Ovary (tissue), 3 donors: ENCODE data around the gene FAF2.

ENCODE experiments used
- POLR2A ChIP-seq: fragments of 450-650 bp; IDR thresholded peaks from one replicate; pipeline ENCODE4 v1.6.1; 2017; ENCODE audit warnings: antibody characterized with exemption, mild to moderate bottlenecking, moderate library complexity
- TF ChIP-seq, protein P1 (sequence below), 3 donors: fragments of 450-650 bp in 2 of 3; fragments of 200-600 bp in 1 of 3; IDR thresholded peaks; one replicate each; pipeline versions ENCODE4 v1.5.1 to v1.8.0; 2016 to 2022; ENCODE audit warnings: antibody characterized with exemption in 3 of 3, mild to moderate bottlenecking in 1 of 3
- donor health status: DM: no; HTN: no; CAD: no.

DNA sequence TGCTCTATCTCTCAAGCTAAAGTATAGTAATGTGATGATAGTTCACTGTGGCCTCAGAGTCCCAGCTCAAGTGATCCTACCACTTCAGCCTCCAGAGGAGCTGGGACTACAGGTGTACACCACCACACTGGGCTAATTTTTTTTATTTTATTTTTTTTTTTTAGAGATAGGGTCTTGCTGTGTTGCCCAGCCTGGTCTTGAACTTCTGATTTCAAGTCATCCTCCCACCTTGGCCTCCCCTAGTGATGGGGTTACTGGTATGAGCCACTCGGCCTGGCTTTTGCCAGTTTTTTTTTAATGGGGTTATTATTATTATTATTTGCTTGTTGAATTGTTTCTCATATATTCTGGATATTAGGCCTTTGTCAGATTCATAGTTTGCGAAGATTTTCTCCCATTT, 13.2 kb downstream of the FAF2 start:
- TF ChIP-seq, protein P1, sequence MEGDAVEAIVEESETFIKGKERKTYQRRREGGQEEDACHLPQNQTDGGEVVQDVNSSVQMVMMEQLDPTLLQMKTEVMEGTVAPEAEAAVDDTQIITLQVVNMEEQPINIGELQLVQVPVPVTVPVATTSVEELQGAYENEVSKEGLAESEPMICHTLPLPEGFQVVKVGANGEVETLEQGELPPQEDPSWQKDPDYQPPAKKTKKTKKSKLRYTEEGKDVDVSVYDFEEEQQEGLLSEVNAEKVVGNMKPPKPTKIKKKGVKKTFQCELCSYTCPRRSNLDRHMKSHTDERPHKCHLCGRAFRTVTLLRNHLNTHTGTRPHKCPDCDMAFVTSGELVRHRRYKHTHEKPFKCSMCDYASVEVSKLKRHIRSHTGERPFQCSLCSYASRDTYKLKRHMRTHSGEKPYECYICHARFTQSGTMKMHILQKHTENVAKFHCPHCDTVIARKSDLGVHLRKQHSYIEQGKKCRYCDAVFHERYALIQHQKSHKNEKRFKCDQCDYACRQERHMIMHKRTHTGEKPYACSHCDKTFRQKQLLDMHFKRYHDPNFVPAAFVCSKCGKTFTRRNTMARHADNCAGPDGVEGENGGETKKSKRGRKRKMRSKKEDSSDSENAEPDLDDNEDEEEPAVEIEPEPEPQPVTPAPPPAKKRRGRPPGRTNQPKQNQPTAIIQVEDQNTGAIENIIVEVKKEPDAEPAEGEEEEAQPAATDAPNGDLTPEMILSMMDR (IDR thresholded peaks at IDR 0.05) = no peak
- no peak for TF ChIP-seq POLR2A
